ENCODE results near the gene GLTPD2. TPM values are rescaled to one million over a fixed set of nuclear protein-coding genes. Genes with fewer than 3 reads are reported as not detected.

The GLTPD2 gene
- polyA plus RNA-seq, 1 donor: 34.4 TPM

GRCh38 chr17:4786516-4786915 lies 2.2 kb upstream of the GLTPD2 start:
- Histone ChIP-seq H3K4me3 (ENCODE audit: low read length) (no peak overlapping the region), H3K4me1 (ENCODE audit: control insufficient read depth, insufficient read depth, low read length) (peaks cover 37% of the 10 kb centered on the region), H3K27me3 (ENCODE audit: control insufficient read depth, insufficient read depth, low read length) (peaks cover 46% of the 10 kb centered on the region), H3K36me3 (ENCODE audit: control insufficient read depth, insufficient read depth, low read length) (no peaks in the 10 kb centered on the region), H3K9me3 (ENCODE audit: control insufficient read depth, low read depth, low read length) (peaks cover 8% of the 10 kb centered on the region), H3K27ac (ENCODE audit: low read length) (peak overlapping the region; percentile 95)
- DNase-seq: peak in 1 of 2 donors; percentile 42
- WGBS (ENCODE audit: insufficient coverage, low lambda C conversion rate): no CpG with 5 or more reads among the region's 6 CpGs

- Histone ChIP-seq H3K9me3 (ENCODE audit: control insufficient read depth, low read depth, low read length) (peaks cover 2% of the 10 kb centered on the region), H3K27ac (ENCODE audit: low read length) (peak overlapping the region; percentile 95), H3K27me3 (ENCODE audit: control insufficient read depth, insufficient read depth, low read length) (peaks cover 36% of the 10 kb centered on the region), H3K36me3 (ENCODE audit: control insufficient read depth, insufficient read depth, low read length) (no peaks in the 10 kb centered on the region), H3K4me1 (ENCODE audit: control insufficient read depth, insufficient read depth, low read length) (peaks cover 37% of the 10 kb centered on the region), H3K4me3 (ENCODE audit: low read length) (peak overlapping the region; percentile 89)
- no peak for DNase-seq
- WGBS (ENCODE audit: insufficient coverage, low lambda C conversion rate): 36% methylated on average over 7 of the region's 14 CpGs
Observed at GRCh38 chr17:4788159-4788806, 481 bp upstream of the GLTPD2 start.

DNA sequence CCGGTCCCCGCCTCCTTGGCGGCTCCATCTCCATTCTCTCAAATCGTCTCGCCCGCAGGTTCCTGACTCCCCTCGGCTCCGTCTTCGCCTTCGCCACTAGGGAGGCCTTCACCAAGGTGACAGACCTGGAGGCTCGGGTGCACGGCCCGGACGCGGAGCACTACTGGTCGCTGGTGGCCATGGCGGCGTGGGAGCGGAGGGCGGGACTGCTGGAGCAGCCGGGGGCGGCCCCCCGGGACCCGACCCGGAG lies 862 bp downstream of the GLTPD2 start:
- WGBS (ENCODE audit: insufficient coverage, low lambda C conversion rate): no CpG with 5 or more reads among the region's 25 CpGs
- H3K27me3 ChIP-seq (ENCODE audit: control insufficient read depth, insufficient read depth, low read length): peaks cover 23% of the 10 kb centered on the region
- no peak for DNase-seq
- no peaks in the 10 kb centered on the region for H3K36me3 ChIP-seq (ENCODE audit: control insufficient read depth, insufficient read depth, low read length)
- H3K9me3 ChIP-seq (ENCODE audit: control insufficient read depth, low read depth, low read length): peaks cover 2% of the 10 kb centered on the region
- H3K4me1 ChIP-seq (ENCODE audit: control insufficient read depth, insufficient read depth, low read length): peaks cover 37% of the 10 kb centered on the region
- H3K27ac ChIP-seq (ENCODE audit: low read length): peak overlapping the region; percentile 95
- H3K4me3 ChIP-seq (ENCODE audit: low read length): peak overlapping the region; percentile 89

- no peaks in the 10 kb centered on the region for H3K36me3 ChIP-seq (ENCODE audit: control insufficient read depth, insufficient read depth, low read length)
- peak; percentile 84 to 93 for DNase-seq
- peaks cover 2% of the 10 kb centered on the region for H3K9me3 ChIP-seq (ENCODE audit: control insufficient read depth, low read depth, low read length)
- WGBS (ENCODE audit: insufficient coverage, low lambda C conversion rate): no CpG with 5 or more reads among the region's 91 CpGs
- H3K4me1 ChIP-seq (ENCODE audit: control insufficient read depth, insufficient read depth, low read length): peaks cover 35% of the 10 kb centered on the region
- H3K4me3 ChIP-seq (ENCODE audit: low read length): peak overlapping the region; percentile 89
- H3K27ac ChIP-seq (ENCODE audit: low read length): peak overlapping the region; percentile 95
- peaks cover 19% of the 10 kb centered on the region for H3K27me3 ChIP-seq (ENCODE audit: control insufficient read depth, insufficient read depth, low read length)
Observed at GRCh38 chr17:4789951-4790704, 1.4 kb downstream of the GLTPD2 start.

DNA sequence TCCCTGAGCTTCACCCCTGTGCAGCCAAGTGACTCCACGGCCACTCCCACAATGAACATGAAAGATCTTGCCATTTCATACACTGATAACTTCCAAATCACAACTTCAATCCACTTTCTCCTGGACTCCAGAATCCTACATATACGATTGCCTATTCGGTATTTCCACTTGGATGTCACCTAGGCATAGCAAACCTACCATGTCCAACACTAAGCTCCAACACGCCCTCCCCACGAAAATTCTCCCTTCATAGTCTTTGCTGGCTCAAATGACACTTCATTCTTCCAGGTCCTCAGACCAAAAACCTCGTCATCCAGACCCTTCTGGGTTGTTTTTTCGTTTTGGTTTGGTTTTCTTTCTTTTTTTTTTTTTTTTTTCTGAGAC lies 1.9 kb downstream of the GLTPD2 start:
- no CpG with 5 or more reads among the region's 7 CpGs for WGBS (ENCODE audit: insufficient coverage, low lambda C conversion rate)
- H3K27ac ChIP-seq (ENCODE audit: low read length): peak overlapping the region; percentile 95
- no peak for DNase-seq
- peaks cover 13% of the 10 kb centered on the region for H3K27me3 ChIP-seq (ENCODE audit: control insufficient read depth, insufficient read depth, low read length)
- no peaks in the 10 kb centered on the region for H3K36me3 ChIP-seq (ENCODE audit: control insufficient read depth, insufficient read depth, low read length)
- H3K4me1 ChIP-seq (ENCODE audit: control insufficient read depth, insufficient read depth, low read length): peaks cover 29% of the 10 kb centered on the region
- H3K9me3 ChIP-seq (ENCODE audit: control insufficient read depth, low read depth, low read length): peaks cover 2% of the 10 kb centered on the region
- peak overlapping the region; percentile 89 for H3K4me3 ChIP-seq (ENCODE audit: low read length)

DNA sequence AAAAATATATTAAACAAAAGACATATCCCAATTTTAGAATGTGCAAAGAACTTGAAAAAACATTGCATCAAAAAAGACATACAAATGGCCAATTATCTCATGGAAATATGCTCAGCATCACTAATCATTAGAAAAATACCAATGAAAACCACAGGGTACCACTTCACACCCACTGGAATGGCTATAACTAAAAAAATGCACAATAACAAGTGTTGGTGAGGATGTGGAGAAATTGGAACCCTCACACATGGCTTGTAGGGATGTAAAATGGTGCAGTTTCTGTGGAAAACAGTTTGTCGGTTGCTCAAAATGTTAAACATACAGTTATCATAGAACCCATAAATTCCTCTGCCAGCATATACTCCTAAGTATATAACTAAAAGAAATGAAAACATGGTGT lies 6.4 kb downstream of the GLTPD2 start:
- no CpG with 5 or more reads among the region's 1 CpG for WGBS (ENCODE audit: insufficient coverage, low lambda C conversion rate)
- Histone ChIP-seq H3K4me3 (ENCODE audit: low read length) (no peak overlapping the region), H3K27me3 (ENCODE audit: control insufficient read depth, insufficient read depth, low read length) (no peaks in the 10 kb centered on the region), H3K27ac (ENCODE audit: low read length) (no peak overlapping the region), H3K4me1 (ENCODE audit: control insufficient read depth, insufficient read depth, low read length) (peaks cover 5% of the 10 kb centered on the region), H3K36me3 (ENCODE audit: control insufficient read depth, insufficient read depth, low read length) (peaks cover 19% of the 10 kb centered on the region), H3K9me3 (ENCODE audit: control insufficient read depth, low read depth, low read length) (no peaks in the 10 kb centered on the region)
- DNase-seq: no peak

GRCh38 chr17:4796552-4796920 lies 7.8 kb downstream of the GLTPD2 start:
- peak overlapping the region; percentile 94 for H3K4me3 ChIP-seq (ENCODE audit: low read length)
- H3K9me3 ChIP-seq (ENCODE audit: control insufficient read depth, low read depth, low read length): no peaks in the 10 kb centered on the region
- DNase-seq: no peak
- H3K27ac ChIP-seq (ENCODE audit: low read length): peak overlapping the region; percentile 54
- H3K36me3 ChIP-seq (ENCODE audit: control insufficient read depth, insufficient read depth, low read length): peaks cover 19% of the 10 kb centered on the region
- H3K27me3 ChIP-seq (ENCODE audit: control insufficient read depth, insufficient read depth, low read length): no peaks in the 10 kb centered on the region
- WGBS (ENCODE audit: insufficient coverage, low lambda C conversion rate): no CpG with 5 or more reads among the region's 7 CpGs
- no peaks in the 10 kb centered on the region for H3K4me1 ChIP-seq (ENCODE audit: control insufficient read depth, insufficient read depth, low read length)

DNA sequence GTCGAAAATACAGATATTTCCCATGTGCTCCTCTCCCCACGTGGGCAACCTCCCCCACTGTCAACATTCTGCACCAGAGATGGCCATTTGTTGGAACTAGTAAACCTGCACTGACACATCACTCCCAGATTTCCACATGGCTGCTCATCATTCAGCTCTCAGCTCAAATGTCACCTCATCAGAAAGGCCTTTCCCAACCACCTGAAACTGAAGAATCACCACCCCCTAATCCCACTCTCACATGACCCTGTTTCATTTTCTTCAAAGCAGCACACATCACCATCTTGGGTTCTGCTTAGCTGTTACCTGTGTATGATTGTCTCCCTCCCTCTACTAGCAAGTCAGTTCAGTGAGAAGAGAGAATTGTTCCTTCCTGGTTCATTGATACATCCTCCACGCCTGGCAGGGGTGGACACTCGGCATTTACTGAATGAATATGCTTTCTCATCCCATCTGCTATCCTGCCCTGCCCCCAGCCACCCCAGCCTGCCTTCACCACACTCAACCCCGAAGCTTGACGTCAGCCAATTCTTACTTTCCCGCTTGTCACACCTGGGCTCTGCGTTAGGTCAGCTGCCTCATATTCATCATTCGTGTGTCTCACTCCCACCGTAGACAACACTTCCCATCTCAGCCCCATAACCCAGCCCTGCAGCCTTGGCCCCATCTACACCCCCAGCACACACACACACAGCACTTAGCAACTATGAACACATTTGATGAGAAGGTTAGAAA lies 11.9 kb downstream of the GLTPD2 start:
- no CpG with 5 or more reads among the region's 10 CpGs for WGBS (ENCODE audit: insufficient coverage, low lambda C conversion rate)
- Histone ChIP-seq H3K27me3 (ENCODE audit: control insufficient read depth, insufficient read depth, low read length) (no peaks in the 10 kb centered on the region), H3K27ac (ENCODE audit: low read length) (no peak overlapping the region), H3K4me3 (ENCODE audit: low read length) (no peak overlapping the region), H3K9me3 (ENCODE audit: control insufficient read depth, low read depth, low read length) (no peaks in the 10 kb centered on the region), H3K36me3 (ENCODE audit: control insufficient read depth, insufficient read depth, low read length) (peaks cover 19% of the 10 kb centered on the region), H3K4me1 (ENCODE audit: control insufficient read depth, insufficient read depth, low read length) (no peaks in the 10 kb centered on the region)
- no peak for DNase-seq

GRCh38 chr17:4802228-4802627 lies 13.5 kb downstream of the GLTPD2 start, which contains the start of gene C17orf114:
Gene C17orf114, minus strand, starts transcription at chr17:4802328.
- no peaks in the 10 kb centered on the region for H3K4me1 ChIP-seq (ENCODE audit: control insufficient read depth, insufficient read depth, low read length)

GRCh38 chr17:4806456-4806776 lies 17.7 kb downstream of the GLTPD2 start:
- no peaks in the 10 kb centered on the region for H3K9me3 ChIP-seq (ENCODE audit: control insufficient read depth, low read depth, low read length)
- no peak overlapping the region for H3K27ac ChIP-seq (ENCODE audit: low read length)
- no peak for DNase-seq
- WGBS (ENCODE audit: insufficient coverage, low lambda C conversion rate): 0% methylated on average over 1 of the region's 16 CpGs
- no peaks in the 10 kb centered on the region for H3K27me3 ChIP-seq (ENCODE audit: control insufficient read depth, insufficient read depth, low read length)
- peaks cover 9% of the 10 kb centered on the region for H3K36me3 ChIP-seq (ENCODE audit: control insufficient read depth, insufficient read depth, low read length)
- H3K4me3 ChIP-seq (ENCODE audit: low read length): peak overlapping the region; percentile 57
- H3K4me1 ChIP-seq (ENCODE audit: control insufficient read depth, insufficient read depth, low read length): no peaks in the 10 kb centered on the region

More at GRCh38 chr17:4802228-4802627, 13.5 kb downstream of the GLTPD2 start, which contains the start of gene C17orf114:
- WGBS (ENCODE audit: insufficient coverage, low lambda C conversion rate): no CpG with 5 or more reads among the region's 9 CpGs
- Histone ChIP-seq H3K4me3 (ENCODE audit: low read length) (no peak within 1 kb of the TSS), H3K9me3 (ENCODE audit: control insufficient read depth, low read depth, low read length) (no peaks in the 10 kb centered on the region), H3K36me3 (ENCODE audit: control insufficient read depth, insufficient read depth, low read length) (peaks cover 19% of the 10 kb centered on the region), H3K27ac (ENCODE audit: low read length) (no peak within 1 kb of the TSS), H3K27me3 (ENCODE audit: control insufficient read depth, insufficient read depth, low read length) (no peaks in the 10 kb centered on the region)
- DNase-seq: no peak

Data from large intestine (tissue), 3 donors.